Gastroesophageal sphincter (tissue), 4 donors: ENCODE data around the gene BDP1. TPM values are rescaled to one million over a fixed set of nuclear protein-coding genes. Genes with fewer than 3 reads are reported as not detected.
"Not testable (repeated sequence)": the region's sequence is repeated elsewhere in the genome, so short reads cannot be mapped to it uniquely, and the experiment has no call there.

Experiments used
- ATAC-seq: fragments of 150-250 bp; one replicate; pipeline ENCODE4 v1.9.1; 2016; ENCODE audit warnings: mild to moderate bottlenecking, moderate library complexity
- H3K27ac ChIP-seq, 4 donors: fragments of 200-600 bp; sonication (generic) in 3 of 4; 1 replicate in 3 of 4; 2 replicates in 1 of 4; pipeline ENCODE4 v1.5.1; 2016 to 2019
- H3K27me3 ChIP-seq: fragments of 200-600 bp; sonication (generic); one replicate; pipeline ENCODE4 v1.5.1; 2019
- H3K36me3 ChIP-seq, 2 donors: fragments of 200-600 bp; sonication (generic); one replicate each; pipeline ENCODE4 v1.5.1; 2019; ENCODE audit warnings: control low read depth in 1 of 2
- H3K4me1 ChIP-seq, 3 donors: fragments of 200-600 bp; sonication (generic); 1 replicate in 2 of 3; 2 replicates in 1 of 3; pipeline ENCODE4 v1.5.1; 2016 to 2019; ENCODE audit warnings: control low read depth in 2 of 3
- H3K4me3 ChIP-seq, 2 donors: fragments of 200-600 bp; sonication (generic); one replicate each; pipeline ENCODE4 v1.5.1; 2019; ENCODE audit warnings: mild to moderate bottlenecking in 1 of 2, moderate library complexity in 1 of 2
- H3K9me3 ChIP-seq, 3 donors: fragments of 200-600 bp; sonication (generic); one replicate each; pipeline ENCODE4 v1.5.1; 2017 to 2019; ENCODE audit warnings: control low read depth in 2 of 3
- EP300 ChIP-seq: sonication (generic); formaldehyde crosslinking; IDR thresholded peaks from one replicate; pipeline ENCODE4 v1.6.1; 2017; ENCODE audit warnings: antibody characterized with exemption, mild to moderate bottlenecking
- POLR2A ChIP-seq, 2 donors: fragments of 450-650 bp; IDR thresholded peaks; one replicate each; pipeline ENCODE4 v1.6.1; 2017; ENCODE audit warnings: antibody characterized with exemption in 2 of 2, mild to moderate bottlenecking in 2 of 2, moderate library complexity in 1 of 2
- POLR2AphosphoS5 ChIP-seq: sonication (generic); formaldehyde crosslinking; IDR thresholded peaks from one replicate; pipeline ENCODE4 v1.6.1; 2017; ENCODE audit warnings: antibody characterized with exemption
- WGBS, 2 donors: methylation state at CpG; one replicate each; pipeline ENCODE4 v1.1.5; 2018; ENCODE audit warnings: low coverage in 1 of 2; 5-methylcytosine and 5-hydroxymethylcytosine counted together
- total RNA-seq, 4 donors: library from RNA; depleted of rRNA; stranded (reverse); fragments of >200 nt; gene quantifications; one replicate each; pipeline ENCODE4 v1.1.0, GENCODE V29; 2016
- TF ChIP-seq, protein P1 (sequence below), 4 experiments: fragments of 200-600 bp in 2 of 4; fragments of 450-650 bp in 2 of 4; sonication (generic) in 1 of 4; IDR thresholded peaks; one replicate each; pipeline ENCODE4 v1.5.1; 2017 to 2019; ENCODE audit warnings: antibody characterized with exemption in 4 of 4, mild to moderate bottlenecking in 2 of 4, moderate library complexity in 2 of 4

The BDP1 gene, protein sequence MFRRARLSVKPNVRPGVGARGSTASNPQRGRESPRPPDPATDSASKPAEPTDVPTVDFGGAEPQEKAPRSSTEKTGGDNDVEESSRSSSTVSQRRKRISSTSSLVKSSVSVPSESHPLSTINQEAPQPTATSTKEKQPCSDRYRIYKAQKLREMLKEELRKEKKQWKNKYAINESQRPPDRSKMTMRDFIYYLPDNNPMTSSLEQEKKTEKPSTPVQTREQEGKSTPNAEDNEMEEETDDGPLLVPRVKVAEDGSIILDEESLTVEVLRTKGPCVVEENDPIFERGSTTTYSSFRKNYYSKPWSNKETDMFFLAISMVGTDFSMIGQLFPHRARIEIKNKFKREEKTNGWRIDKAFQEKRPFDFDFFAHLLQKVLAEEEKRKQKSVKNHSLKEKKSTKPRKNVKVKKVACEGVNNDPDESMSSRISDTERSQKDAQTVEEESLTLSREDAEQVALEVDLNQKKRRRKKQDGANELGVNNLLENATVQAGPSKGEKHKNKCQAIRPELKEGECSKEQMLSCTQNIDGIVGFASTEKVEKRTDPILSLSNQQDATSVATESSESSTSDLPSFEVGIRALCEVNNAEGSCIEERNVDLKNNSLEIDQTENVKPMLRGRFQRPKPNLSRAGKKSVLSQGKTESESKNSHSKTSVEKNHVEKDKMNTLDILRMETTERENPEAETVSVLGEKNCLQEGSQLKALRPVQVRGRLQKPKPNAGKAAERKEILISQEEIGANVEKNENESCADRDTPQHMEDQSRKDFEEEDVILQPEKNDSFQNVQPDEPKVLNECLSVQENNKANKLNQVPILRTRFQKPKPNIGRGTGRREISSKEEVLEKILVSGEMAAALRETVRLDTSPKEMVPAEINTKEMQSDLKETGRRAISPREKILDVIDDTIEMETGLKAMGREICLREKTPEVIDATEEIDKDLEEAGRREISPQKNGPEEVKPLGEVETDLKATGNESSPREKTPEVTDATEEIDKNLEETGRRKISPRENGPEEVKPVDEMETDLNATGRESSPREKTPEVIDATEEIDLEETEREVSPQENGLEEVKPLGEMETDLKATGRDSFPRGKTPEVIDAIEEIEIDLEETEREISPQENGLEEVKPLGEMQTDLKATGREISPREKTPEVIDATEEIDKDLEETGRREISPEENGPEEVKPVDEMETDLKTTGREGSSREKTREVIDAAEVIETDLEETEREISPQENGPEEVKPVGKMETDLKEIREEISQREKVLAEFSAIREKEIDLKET (N-terminal part only)
- 10 to 100 TPM; 26.1 to 48.9 (median 31.6) TPM for total RNA-seq

DNA sequence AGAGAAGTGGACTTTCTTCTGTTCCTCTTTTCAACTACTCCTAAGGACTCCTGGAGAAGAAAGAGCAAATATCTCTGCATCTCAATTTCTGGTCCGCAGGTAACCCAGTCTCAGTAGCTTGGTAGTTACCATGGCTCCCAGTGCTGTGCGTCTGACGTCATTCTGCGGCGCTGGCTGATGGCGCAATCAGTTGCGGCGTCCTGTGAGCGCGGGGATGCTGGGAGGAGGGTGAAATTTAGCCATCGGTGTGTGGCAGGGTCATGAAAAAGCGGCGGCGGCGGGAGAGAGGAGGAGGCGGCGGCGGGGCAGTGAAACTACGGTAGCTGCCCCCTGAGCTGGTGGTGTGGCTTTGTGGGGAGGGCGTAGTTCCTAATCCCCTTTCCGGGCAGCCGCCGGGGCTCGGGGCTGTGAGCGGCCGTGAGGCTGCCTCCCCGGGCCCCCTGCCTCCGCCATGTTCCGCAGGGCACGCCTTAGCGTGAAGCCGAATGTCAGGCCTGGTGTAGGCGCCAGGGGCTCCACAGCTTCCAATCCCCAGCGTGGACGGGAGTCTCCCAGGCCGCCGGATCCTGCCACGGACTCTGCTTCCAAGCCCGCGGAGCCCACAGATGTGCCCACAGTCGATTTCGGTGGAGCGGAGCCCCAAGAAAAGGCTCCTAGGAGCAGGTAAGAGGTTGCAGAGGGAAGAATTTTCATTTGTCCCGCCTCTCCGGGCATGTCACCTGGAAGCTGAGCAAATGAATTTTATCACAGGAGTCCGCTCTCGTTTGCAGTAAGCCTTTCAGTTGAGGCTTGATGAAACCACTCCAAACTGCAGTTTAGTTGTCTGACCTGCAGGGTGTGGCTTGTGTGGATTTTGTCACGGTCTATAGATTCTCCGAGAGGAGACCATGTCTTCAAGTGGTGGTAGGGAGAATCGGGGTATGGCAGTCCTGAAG lies at the start of gene BDP1:
TSS of gene BDP1 (plus strand) at position 225 of the 935 bp plus-strand sequence. CDS start at position 452, 227 bp downstream.
- H3K36me3 ChIP-seq, result peaks cover 0 to 23% of the 10 kb centered on the region in 2 donors
- peaks cover 0 to 27% (median 3%) of the 10 kb centered on the region in 3 donors for H3K4me1 ChIP-seq
- no peaks in the 10 kb centered on the region for H3K9me3 ChIP-seq
- no peak for TF ChIP-seq EP300
- TF ChIP-seq, protein P1, sequence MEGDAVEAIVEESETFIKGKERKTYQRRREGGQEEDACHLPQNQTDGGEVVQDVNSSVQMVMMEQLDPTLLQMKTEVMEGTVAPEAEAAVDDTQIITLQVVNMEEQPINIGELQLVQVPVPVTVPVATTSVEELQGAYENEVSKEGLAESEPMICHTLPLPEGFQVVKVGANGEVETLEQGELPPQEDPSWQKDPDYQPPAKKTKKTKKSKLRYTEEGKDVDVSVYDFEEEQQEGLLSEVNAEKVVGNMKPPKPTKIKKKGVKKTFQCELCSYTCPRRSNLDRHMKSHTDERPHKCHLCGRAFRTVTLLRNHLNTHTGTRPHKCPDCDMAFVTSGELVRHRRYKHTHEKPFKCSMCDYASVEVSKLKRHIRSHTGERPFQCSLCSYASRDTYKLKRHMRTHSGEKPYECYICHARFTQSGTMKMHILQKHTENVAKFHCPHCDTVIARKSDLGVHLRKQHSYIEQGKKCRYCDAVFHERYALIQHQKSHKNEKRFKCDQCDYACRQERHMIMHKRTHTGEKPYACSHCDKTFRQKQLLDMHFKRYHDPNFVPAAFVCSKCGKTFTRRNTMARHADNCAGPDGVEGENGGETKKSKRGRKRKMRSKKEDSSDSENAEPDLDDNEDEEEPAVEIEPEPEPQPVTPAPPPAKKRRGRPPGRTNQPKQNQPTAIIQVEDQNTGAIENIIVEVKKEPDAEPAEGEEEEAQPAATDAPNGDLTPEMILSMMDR (IDR thresholded peaks at IDR 0.05), result peak in 2 of 4 experiments; percentile 5 to 13
- TF ChIP-seq POLR2A (IDR thresholded peaks at IDR 0.05), result peak; percentile 50 to 52
- TF ChIP-seq POLR2AphosphoS5, result peak; percentile 81
- peaks cover 14% of the 10 kb centered on the region for H3K27me3 ChIP-seq
- H3K4me3 ChIP-seq, result peak within 1 kb of the TSS; percentile 58 to 86
- WGBS, 2 donors, result 0 to 6% methylated on average over 3 to 4 of the region's 50 CpGs
- H3K27ac ChIP-seq, result peak within 1 kb of the TSS; percentile 66 to 95 (median 90)
- peak; percentile 98 for ATAC-seq

DNA sequence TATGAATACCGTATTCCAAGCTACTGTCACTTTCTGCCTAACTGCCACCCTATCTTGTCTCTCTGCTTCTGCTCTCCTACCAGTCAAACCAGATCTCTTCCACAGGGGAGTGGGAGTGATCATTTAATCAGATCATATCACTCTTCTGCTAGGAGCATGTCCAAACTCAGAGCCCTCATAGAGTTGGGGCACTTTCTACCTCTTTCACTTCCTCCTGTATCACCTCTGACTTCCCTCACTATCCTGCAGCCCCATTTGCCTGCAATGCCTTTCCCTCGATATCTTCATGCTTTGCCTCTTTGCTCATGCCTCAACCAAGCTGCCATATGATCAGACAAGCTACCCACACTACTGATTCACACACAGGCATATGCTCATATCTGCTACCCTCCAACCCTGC lies 45.4 kb upstream of the BDP1 start:
- H3K4me3 ChIP-seq, H3K36me3 ChIP-seq, H3K4me1 ChIP-seq, H3K9me3 ChIP-seq, H3K27me3 ChIP-seq, ATAC-seq, H3K27ac ChIP-seq: not testable (repeated sequence)
- 66 to 70% methylated on average over 2 of the region's 2 CpGs for WGBS, 2 donors

DNA sequence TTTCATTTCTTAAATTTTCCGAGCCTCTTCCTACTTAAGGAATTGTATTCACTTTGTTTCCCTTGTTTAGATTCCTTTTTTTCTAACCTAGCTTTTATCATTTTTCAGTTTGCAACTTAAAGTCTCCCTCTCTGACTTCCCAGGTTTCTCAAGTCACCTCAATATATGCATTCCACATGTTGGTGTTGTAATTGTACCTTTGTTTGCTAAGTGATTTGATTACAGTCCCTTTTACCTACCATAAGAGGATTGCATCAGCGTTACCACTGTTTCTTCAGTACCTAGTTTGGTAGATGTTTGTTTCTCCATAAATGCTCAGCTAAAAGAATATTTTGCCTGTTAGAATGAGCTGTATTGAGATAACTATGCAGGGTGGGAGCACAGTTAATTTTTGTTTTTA lies 39.8 kb upstream of the BDP1 start:
- ATAC-seq, H3K36me3 ChIP-seq, H3K4me1 ChIP-seq, H3K4me3 ChIP-seq, H3K27me3 ChIP-seq, H3K27ac ChIP-seq, H3K9me3 ChIP-seq: not testable (repeated sequence)
- WGBS, 2 donors, result 89% methylated on average over 1 of the region's 2 CpGs; no CpG with 5 or more reads in 1 of the 2 donors

DNA sequence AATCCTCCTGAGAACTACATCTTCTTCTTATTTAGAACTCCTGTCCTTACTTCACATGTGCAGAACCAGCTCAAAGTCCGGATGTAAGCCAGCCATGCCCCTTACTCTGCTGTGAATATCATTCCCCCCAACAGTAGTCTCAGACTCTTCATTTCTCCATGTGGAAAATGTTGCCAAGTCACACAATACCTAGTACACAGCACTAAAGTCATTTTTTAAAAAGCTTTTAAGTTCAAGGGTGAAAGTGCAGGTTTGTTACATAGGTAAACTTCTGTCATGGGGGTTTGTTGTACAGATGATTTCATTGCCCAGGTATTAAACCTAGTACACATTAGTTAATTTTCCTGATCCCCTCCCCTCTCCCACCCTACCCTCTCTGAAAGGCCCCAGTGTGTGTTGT lies 37.4 kb upstream of the BDP1 start:
- not testable (repeated sequence) for H3K4me1 ChIP-seq, H3K4me3 ChIP-seq, H3K36me3 ChIP-seq, H3K27ac ChIP-seq, ATAC-seq, H3K27me3 ChIP-seq, H3K9me3 ChIP-seq
- WGBS, 2 donors, result 82 to 92% methylated on average over 1 of the region's 1 CpG

DNA sequence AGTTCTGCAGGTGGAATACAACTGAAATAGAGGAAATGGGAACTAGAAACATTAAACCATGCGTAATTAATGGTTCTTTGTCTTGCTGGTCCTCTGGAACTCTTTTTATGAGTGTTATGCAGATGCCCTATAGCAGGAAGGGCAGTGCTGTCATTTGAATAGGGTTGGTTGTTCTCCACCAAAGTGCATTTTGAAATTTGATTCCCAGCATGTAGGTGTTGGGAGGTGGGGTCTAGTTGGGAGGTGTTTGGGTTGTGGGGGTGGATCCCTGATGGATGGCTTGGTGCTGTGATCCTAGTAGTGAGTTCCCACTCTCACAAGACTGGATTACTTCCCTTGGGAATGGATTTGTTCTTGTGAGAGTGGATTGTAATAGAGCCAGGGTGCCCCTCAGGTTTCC lies 34.2 kb upstream of the BDP1 start:
- WGBS, 2 donors, result 30 to 38% methylated on average over 1 of the region's 1 CpG
- H3K36me3 ChIP-seq, H3K4me3 ChIP-seq, H3K4me1 ChIP-seq, H3K27me3 ChIP-seq, ATAC-seq, H3K9me3 ChIP-seq, H3K27ac ChIP-seq: not testable (repeated sequence)

DNA sequence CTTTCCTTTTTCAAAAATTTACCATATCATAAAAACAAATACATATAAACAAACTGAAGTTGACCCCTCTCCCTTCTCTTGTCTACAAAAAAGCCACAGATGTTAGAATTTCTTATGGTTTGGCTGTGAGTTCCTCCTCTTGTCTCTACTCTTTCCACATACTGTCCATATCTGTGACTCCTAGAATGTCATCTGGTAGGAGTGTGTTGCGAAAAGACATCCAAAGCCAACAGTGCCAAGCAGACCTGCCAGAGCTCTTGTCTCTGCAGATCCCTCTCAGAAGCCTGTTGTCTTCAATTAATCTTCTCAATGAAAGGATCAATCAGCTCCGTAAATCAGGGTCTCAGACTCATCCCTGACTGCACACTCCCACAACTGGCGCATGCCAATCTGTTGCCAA lies 31.6 kb upstream of the BDP1 start:
- not testable (repeated sequence) for ATAC-seq, H3K27ac ChIP-seq

DNA sequence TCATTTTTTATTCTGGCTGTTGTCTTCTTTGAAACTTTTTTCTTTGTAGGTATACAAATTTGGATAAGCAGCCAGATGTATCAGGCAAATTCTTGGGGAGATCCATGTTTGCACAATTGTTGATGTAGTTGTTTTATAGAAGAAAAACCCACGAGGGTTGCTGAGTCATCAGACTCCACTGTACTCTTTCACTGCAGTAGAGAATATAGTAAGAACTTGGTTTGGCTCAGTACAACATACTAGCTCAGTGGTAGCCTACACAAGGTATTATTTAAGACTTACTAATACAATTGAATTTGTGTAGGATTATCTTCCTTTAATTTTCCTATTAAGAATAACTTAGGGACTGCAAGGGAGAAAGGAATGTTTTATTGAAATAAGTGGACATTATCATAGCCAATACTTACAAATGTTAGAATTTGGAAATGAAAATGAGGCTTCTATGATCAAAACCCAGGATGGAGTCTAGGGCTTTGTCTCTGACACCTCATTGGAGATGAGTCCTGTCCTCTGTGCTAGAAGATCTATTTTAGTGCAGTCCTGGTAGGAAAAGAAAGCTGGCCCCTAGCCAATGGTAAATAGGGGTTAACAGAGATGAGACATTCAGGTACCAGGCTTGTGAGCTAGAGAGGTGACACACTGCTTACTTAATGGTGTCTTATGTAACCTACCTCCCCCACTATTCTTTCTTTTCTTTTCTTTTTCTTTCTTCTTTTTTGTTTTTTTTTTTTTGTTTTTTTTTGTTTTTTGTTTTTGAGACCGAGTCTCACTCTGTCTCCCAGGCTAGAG lies 28.6 kb upstream of the BDP1 start:
- H3K27me3 ChIP-seq, H3K4me3 ChIP-seq, H3K4me1 ChIP-seq, H3K36me3 ChIP-seq, H3K9me3 ChIP-seq, ATAC-seq, H3K27ac ChIP-seq: not testable (repeated sequence)
- 51% methylated on average over 2 of the region's 2 CpGs; no CpG with 5 or more reads in 1 of the 2 donors for WGBS, 2 donors

More for the DNA sequence above, 31.6 kb upstream of the BDP1 start:
- H3K4me3 ChIP-seq, H3K27me3 ChIP-seq, H3K4me1 ChIP-seq, H3K9me3 ChIP-seq, H3K36me3 ChIP-seq: not testable (repeated sequence)
- WGBS, 2 donors, result 90 to 100% methylated on average over 2 of the region's 3 CpGs

DNA sequence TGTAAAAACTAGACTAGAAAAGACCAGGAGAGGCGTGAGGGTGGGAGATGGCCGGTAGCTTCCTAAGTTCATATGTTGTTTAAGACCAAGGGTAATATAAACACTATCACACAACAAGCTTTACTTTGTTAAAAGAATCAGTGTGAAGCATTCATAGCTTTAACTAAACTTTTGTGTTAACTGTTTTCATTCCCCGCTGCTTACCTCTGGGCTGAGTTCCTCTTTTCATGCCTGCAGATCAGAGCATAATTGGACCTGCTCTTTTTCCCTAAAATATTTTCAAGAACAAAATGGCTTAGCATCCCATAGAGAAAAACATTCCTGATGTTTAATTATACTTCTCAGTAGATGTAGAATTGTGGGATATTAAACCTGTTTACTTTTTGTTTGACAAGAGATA lies 23.0 kb upstream of the BDP1 start:
- WGBS, 2 donors, result 50 to 62% methylated on average over 1 to 3 of the region's 3 CpGs
- H3K4me3 ChIP-seq, H3K36me3 ChIP-seq, H3K4me1 ChIP-seq, H3K9me3 ChIP-seq, H3K27ac ChIP-seq, H3K27me3 ChIP-seq, ATAC-seq: not testable (repeated sequence)

DNA sequence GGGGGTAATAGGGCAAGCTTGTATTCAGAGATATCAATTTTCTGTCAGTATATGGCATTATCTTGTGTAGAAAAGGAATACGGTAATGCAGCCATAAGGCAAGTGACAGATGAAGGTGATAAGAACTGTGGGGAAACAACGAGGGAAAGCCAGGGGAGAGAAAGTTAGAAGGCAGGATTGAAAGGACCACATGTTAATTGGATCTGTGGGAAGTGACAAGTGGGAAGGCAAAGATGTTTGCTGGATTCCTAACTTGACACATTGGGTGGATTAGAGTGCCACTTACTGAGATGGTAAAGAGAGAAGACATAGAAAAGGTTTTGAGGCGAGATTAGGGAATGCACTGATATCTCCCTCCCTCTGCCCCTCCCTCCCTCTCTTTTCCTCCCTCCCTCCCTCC lies 20.6 kb upstream of the BDP1 start:
- H3K4me3 ChIP-seq, H3K4me1 ChIP-seq, H3K27ac ChIP-seq, H3K9me3 ChIP-seq, ATAC-seq, H3K36me3 ChIP-seq, H3K27me3 ChIP-seq: not testable (repeated sequence)
- WGBS, 2 donors, result 28 to 30% methylated on average over 2 to 3 of the region's 3 CpGs

DNA sequence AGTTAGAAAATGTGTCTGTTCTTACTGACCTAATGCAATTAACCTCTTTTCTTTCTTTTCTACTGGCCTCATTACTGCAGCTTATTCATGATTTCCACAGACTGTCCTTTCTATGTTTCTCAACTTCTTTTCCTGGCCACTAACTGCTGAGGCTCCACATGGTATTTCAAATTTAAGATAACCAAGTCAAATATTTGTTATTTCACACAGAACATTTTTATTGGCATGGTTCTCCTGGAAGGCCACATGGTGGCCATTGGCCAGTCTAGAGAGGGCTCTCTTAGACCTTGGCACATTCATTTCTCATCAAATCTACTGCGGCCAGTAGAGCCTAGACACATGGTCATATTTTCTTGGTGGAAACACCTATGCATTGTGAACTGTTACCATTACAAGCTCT lies 13.9 kb upstream of the BDP1 start:
- not testable (repeated sequence) for ATAC-seq, H3K27ac ChIP-seq, H3K4me3 ChIP-seq, H3K36me3 ChIP-seq, H3K4me1 ChIP-seq, H3K9me3 ChIP-seq
- H3K27me3 ChIP-seq, result peaks cover 22% of the 10 kb centered on the region
- 86 to 100% methylated on average over 1 of the region's 1 CpG for WGBS, 2 donors
